NCI-H128 (cell line): ENCODE results near the gene IARS1.

Experiments used
- DNase-seq: peaks from one replicate; lab custom pipeline; 2025; ENCODE audit not compliant: unreplicated experiment; lab: John Stamatoyannopoulos, UW

IARS1 gene

DNA sequence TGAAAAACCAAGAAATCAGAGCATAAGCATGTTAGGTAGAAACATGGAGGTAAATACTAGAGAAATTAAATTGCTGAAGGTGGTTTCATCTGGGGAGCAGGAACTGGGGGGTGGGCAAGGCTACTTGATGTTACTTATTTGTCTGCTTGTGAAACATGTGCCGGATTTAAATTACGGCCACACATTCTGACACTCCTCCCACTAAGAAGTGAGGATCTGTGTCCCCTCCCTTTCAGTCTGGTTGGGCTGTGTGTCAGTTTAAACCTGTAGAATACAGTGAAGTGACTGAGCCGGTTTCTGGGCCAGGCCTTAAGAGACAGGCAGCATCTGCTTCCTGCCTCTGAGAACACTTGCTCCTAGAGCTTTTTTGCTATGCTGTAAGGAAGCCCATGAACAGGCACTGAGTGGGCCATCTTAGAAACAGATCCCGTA lies 2.3 kb upstream of the IARS1 start:
- no peak for DNase-seq

DNA sequence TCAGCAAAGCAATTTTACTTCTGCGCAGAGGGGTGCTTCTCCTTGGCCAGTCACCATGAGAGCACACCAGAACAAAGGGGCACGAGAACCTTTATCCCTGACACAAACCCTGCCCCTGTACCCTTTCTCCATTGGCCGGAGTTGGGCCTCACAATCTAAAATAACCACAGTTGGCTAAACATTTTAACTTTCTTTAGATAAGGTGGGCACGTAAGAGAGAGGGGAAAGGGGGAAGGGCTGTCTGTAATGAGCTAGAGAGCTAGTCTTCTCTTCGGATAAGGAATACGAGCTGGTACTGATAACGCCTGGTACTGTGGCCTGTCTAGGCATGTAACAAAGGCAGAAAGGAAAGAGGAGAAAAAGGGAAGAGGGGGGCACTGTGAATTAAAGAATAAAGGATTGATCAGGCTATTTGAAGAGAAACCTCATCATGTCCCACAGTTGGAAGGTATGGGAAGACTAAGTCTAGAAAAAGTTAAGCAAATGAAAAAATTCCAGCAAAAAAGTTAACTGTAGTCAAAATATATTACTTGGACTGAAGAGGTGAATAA lies 1.8 kb upstream of the IARS1 start:
- no peak for DNase-seq

DNA sequence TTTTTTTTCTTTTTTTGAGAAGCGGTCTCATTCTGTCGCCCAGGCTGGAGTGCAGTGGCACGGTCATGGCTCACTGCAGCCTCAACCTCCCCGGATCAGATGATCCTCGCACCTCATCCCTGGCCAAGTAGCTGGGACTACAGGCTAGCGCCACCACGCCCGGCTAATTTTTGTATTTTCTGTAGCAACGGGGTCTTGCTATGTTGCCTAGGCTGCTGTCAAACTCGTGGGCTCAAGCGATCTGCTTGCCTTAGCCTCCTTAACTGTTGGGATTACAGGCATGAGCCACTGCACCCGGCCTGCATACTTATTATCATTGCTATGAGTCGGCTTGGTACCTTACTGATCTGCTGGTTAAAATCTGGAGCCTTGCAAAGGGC lies 790 bp upstream of the IARS1 start:
- no peak for DNase-seq

DNA sequence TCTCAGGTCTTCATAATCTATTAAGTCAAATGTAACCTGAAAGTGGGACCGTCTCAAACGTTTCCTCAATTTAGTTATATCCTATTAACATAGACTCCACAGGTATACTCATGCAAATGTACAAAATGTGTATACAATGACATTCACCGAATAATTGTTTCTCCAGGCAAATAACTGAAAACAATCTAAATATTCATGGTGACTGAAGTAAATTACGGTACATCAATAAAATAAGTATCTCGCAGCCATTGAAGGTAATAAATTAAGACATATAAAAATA lies 482 bp downstream of the IARS1 start:
- DNase-seq: no peak

DNA sequence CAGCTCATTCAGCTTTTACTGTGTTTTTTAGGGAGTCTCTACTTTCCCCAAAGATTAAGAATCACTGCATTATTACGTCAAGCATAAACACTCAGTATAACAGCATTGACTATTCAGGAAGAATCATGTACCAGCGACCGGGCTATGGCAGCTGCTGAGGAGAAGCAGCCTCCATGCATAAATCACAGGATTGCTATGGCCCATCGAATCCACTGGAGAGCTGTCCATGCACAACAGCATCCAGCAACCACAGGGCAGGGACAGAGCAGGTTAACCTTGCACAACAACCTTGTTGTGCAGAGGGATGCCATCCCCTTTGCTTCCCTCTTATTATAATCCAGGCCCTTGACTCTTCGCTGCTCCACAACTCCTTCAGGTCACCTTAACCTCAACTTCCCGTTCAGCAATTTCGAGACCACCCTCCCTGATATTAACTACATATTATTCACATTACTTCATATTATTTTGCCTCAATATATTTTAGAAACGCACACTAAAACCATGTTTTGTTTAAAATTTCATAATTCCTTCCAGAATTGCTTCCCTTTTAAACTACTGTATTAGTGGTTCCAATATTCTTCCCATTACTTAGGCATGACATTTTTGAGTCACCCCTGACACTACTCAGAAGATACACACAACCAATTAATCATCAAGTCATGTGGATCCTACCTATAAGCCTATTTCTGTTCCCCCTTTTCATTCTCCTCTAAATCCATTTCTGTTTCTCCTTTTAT lies 991 bp downstream of the IARS1 start:
- no peak for DNase-seq

DNA sequence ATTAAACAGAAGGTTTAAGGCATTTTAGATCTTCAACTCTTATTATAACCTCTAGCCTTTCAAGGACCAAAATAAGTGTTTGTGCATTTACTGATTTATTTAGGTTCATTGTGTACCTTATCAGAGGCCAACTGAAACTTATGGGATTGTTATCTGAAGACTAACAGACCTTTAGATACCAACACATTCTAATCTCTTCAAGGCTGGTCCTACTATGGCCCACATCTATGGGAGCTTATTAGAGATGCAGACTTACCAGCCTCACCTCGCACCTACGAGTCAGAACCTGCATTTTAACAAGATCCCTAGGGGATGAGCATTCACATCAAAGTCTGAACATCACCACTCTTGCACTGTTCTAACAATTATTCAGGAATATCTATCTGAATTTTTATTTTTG lies 1.9 kb downstream of the IARS1 start:
- DNase-seq: no peak

DNA sequence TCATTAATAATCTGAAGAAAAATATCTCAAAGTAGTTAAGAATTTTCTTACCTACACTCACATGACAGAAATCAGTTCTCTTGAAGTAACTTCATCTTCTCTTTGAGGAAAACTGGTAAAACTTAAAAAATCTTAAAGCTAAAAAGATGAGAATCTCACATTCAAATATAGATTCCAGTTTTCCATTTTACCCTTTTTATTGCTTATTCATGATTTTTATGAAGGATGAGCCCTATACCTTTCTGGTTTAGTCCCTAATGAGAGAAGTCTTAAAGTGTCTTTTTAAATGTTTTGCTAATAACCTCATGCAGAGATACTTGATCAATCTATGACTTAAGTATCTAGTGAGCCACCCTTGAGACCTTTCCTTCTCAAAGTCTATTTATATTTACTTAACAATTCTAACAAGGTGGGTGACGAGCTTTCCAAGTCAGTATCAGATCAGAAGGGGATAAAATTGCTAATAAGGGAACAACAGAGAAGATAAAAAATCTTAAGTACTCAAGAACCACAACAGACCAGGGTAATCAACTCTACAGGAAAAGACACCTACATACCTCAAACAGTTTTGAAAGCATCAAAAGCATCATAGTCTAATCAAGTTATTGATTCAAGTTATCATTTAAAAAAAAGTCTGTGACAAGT lies 2.6 kb downstream of the IARS1 start:
- DNase-seq: no peak

DNA sequence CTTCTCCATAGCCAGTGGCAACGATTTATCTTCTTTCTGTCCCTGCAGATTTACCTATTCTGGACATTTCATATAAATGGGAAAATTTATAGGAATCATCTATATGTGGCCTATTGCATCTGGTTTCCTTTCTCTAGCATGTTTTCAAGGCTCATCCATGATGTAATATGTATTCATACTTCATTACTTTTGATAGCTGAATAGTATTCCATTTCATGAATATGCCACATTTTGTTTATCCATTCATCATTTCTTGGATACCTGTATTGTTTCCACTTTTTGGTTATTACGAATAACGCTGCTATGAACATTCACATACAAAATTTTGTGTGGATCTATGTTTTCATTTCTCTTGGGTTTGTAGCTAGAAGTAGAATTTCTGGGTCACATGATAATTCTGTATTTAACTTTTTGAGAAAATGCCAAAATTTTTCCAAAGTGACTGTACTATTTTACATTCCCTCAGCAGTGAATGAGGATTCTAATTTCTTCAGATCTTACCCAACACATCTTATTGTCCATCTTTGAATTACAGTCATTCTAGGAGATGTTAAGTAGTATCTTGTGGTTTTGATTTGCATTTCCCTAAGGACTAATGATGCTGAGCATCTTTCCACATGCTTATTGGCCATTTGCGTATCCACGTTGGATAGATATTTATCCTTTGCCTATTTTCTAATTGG lies 3.6 kb downstream of the IARS1 start:
- no peak for DNase-seq

DNA sequence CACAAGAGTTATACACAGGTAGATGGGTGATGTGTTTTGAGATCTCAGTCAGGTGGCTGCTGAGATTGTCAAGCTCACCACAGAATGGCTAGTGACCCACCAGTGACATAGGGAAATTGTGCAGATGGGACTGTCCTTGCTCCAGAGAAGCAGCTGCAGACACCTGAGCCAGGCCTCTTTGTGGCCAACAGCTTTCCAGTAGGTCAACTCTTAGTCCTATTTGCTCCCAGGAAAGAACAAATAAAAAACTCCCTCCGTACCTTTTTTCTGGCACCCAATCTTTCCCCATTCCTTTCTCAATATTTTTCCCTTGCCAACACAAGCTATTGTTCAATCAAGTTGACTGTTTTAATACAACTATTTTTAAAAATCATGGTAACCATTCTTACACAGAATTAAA lies 14.2 kb downstream of the IARS1 start:
- no peak for DNase-seq

DNA sequence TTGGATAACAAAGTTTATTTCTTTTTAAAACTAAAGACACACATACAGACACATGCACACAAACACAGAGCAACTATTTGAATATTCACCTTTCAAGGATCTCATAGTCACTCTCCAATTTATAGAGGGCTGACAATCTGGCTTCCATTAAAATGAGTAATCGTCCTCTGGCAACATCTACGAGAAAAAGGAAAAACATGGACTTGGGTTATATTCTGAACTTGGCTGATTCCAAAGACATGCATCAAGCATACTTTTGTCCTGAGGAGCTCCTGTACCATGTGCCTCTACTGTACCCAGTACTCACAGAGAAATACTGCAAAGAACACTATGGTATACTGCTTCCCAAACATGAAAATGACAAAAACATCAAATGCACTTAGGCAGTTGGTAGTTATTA lies 15.4 kb downstream of the IARS1 start:
- no peak for DNase-seq

DNA sequence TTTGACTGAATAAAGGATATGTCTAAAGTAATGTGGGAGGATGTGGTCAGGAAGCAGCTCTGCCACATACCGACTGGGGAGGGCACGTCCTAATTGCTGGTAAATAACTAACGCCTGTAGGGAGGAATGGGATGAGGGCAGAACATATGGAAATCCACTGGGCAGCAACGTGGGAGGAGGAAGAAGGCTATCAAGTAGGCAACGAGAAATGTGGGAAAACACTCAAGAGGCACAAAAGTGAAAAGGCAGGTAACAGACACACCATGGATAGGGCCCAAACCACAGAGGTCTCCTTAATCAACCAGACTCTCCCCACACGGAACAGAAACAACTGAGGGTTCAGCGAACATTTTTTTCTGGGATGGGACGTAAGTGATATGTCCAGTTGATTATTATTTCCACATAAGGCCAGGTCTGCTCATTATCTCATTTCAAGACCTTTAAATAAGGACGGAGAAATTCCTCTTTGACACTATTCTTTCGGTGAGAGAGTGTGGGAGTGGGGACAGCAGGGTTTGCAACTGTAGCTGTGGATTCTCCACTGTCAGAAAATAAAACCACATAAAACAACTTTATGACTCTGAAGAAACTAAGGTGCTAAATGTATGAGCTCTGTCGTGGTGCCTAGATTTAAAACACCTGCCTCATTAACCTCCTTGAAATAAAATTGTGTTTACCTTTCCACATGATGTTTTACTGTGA lies 17.0 kb downstream of the IARS1 start:
- no peak for DNase-seq

DNA sequence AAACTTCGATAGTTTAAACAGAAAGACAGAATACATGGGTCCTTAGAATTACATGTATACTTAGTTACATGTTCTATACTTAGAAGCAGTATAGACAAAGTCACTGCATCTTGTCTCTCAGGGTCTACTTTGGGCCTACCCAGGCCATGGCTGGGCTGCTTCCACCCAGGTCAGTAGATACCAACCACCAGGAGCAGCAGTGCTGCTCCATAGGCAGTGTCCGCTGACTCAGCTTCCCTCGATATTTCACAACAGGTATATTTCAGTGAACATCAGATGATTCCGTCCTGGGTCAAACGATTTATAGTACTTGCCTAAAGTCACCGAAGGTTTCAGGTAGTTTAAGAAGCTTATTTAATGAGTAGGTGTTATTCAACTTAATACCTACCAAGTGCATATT lies 18.0 kb downstream of the IARS1 start:
- no peak for DNase-seq

DNA sequence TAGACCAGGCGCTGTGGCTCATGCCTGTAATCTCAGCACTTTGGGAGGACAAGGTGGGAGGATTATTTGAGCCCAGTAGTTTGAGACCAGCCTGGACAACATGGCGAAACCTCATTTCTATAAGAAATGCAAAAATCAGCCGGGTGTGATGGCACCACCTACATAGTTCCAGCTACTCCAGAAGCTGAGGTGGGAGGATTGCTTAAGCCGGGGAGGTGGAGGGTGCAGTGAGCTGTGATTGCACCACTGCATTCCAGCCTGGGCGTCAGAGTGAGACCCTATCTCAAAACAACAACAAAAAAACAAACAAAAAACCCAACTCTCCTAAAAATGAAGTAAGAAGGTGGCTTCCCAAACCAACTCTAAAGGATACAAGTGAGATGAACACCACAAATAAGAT lies 23.0 kb downstream of the IARS1 start:
- DNase-seq: no peak

DNA sequence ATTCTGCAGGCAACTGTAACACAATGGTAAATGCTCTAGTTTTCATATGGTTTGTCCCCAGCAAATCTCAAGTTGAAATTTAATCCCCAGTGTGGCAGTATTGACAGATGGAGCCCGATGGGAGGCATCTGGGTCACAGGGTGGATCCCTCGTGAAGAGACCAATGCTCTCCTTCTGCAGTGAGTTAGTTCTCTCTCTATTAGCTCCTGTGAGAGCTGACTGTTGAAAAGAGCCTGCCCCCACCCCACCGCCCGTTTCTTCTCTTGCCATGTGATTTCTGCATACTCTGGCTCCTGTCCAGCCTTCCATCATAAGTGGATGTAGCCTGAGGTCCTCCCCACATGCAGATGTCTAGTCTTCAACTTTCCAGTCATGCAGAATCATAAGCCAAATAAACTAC lies 27.0 kb downstream of the IARS1 start:
- no peak for DNase-seq

DNA sequence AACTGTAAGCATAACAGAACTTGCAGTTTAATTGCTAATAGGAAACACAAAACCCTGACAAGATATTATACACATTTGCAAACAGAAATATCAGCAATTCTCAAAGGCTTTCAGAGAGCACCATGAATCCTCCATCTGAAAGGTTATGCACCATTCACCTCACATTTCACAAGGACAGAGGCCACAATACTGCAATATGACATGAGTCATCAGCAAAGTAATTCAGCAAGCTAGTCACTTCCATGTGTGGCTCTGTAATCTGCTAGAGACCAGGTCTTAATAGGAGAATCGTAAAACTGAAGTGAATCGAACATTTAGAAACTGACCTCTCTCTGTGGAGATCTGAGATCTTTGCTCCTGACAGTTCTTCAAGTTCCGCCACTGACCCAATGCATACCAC lies 28.3 kb downstream of the IARS1 start:
- DNase-seq: no peak

DNA sequence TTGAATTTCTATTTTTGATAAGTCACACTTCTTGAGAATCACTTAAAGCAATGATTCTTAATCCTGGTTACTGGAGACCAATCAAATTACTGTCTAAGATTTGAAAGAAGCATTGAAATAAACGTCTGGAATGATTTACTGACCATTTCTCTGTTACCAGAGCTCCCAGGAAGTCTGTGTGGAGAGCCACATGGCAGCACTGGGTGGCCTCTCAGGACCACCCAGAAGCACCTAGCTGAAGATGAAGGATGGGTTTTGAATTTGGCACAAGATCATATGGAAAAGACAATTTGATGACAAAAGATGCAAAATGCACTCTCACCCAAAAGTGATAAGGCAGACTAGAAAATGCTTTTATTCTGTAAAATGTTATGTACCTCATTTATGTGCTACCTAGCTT lies 30.4 kb downstream of the IARS1 start:
- no peak for DNase-seq

DNA sequence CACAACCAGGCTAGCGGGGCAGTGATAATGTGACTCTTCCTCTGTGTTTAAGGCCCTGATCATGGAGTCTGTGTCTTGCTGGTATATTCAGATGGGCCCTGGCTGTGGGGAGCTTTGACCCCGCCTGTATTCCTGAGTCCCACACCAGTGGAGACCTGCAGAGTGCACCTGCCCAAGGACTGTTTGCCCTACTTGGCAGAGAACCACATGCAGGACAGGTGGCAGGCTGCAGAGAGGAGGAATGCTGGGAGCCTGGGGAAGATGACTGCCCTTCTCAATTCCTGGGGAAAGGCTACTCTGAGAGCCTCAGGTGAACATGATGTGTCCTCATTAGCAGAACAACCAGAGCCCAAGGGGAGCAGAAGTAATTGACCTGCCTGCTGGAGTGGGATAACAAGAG lies 36.2 kb downstream of the IARS1 start:
- no peak for DNase-seq

DNA sequence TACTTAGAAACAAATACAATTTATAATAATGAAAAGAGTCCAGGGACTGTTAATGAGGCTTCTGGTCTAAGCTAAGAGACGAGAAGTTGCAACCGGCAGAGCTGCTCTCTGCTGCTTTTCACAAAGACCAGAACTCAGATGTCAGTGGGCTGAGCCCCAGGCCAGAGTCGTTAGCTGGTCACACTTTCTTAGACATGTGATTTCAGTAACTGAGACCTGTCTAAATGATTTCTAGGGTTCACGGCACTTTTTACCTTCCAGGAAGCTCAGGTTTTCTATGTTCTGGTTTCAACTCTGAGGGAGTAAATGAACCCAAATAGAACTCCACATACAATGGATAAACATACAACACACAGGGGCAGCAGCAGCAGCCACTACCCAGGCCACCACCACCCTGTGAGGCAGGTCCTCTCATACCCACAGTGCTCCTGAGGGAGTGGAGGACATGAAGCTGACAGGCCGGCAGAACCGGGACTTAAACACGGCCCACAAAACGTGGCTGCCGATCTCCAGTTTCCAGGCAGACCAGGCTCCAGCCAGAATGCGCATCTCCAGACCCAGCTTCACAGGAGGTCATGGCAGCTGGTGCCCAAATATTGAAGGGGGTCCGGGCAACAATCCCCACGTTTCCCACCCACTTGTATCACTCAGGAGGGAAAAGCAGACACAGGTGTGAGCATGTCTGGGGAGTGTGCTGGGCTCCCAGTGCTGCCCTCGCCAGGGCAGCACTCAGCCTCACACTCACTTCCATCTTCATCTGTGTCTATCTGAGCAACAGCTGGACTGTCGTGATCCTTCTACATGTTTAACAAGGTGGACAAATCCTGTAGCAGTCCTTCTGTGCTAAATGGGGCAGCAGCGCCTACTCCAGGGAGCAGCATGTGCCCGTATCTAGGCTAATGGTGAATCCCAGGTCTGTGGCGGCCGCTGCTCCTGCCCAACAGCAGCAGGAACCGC lies 38.8 kb downstream of the IARS1 start:
- no peak for DNase-seq

DNA sequence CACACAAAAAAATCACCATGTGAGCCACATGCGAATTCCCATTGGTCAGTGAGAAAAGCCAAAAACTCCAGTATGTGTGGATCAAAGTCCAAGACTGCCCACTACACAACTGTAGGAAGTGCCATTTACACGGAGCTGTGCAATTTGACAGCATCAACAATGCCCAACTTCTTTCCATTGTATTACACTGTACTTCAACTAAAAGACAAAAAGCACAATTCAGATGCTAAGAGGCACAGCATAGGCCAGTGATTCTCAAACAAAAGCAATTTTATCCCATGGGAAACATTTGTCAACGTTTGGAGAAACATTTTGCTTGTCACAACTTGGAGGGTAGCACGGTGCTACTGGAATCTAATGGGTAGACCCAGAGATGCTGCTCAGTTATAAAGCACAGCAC lies 39.8 kb downstream of the IARS1 start:
- no peak for DNase-seq

DNA sequence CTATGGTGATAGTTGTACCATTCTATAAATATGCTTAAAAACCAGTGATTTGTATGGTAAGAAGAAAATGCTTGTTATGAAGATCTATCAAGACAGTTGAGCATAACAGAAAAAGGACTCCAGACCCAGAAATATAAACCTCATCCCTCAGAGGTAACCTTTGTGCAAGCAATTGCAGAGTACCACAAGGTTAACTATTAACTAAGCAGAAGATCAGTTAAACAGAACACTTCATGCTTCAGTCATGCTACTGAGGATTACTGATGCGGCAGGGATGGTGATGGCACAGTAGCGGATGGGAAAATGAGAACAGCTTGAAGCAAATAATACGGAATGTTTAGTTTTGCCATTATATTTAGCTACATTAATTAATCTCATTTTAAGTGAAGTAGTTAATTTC lies 45.5 kb downstream of the IARS1 start:
- DNase-seq: no peak

DNA sequence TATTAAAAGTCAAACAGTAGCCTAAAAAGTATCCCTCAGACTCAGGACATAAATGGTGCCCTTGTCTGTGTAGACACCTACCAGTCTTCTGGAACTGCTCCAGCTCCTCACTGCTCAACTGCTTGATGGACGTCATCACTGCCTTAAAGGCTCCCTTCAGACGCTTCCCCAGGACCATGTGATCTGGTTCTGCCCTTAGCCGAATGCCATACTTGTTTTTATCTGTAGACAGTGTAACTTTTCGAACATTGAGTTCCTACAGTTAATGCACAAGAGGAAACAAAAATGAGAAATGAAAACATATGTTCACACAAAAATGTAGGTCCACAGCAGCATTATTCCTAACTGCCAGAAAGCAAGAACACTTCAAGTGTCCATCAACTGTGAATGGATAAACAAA lies 46.2 kb downstream of the IARS1 start:
- DNase-seq: no peak
